Breast epithelium (tissue), 3 donors: ENCODE results near the gene GRIP1.

Source experiments
- POLR2AphosphoS5 ChIP-seq, 3 donors: sonication (generic); formaldehyde crosslinking; IDR thresholded peaks; one replicate each; pipeline ENCODE4 v1.6.1; 2017; ENCODE audit warnings: antibody characterized with exemption in 3 of 3
- TF ChIP-seq, protein P1 (sequence below), 3 donors: fragments of 450-650 bp; IDR thresholded peaks; one replicate each; pipeline ENCODE4 v1.5.1; 2016 to 2017; ENCODE audit warnings: antibody characterized with exemption in 3 of 3, mild to moderate bottlenecking in 3 of 3, moderate library complexity in 3 of 3

DNA sequence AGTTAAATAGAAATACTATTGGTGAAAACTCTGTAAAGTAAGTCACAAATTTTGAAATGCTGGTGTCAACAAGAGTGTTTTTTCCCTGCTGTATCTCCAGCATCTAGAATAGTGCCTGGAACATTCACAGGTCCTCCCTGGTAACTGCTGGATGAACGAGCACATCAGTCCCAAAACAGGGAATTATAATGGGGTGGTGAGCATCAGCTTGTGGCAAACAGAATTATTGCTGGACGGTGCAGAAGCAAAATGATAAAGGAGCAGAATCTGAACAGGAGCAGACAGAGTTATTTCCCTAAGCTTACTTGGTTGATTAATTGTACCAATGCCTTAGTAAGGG lies 129.9 kb downstream of the GRIP1 start:
- TF ChIP-seq, protein P1, sequence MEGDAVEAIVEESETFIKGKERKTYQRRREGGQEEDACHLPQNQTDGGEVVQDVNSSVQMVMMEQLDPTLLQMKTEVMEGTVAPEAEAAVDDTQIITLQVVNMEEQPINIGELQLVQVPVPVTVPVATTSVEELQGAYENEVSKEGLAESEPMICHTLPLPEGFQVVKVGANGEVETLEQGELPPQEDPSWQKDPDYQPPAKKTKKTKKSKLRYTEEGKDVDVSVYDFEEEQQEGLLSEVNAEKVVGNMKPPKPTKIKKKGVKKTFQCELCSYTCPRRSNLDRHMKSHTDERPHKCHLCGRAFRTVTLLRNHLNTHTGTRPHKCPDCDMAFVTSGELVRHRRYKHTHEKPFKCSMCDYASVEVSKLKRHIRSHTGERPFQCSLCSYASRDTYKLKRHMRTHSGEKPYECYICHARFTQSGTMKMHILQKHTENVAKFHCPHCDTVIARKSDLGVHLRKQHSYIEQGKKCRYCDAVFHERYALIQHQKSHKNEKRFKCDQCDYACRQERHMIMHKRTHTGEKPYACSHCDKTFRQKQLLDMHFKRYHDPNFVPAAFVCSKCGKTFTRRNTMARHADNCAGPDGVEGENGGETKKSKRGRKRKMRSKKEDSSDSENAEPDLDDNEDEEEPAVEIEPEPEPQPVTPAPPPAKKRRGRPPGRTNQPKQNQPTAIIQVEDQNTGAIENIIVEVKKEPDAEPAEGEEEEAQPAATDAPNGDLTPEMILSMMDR (IDR thresholded peaks at IDR 0.05): no peak
- TF ChIP-seq POLR2AphosphoS5 (IDR thresholded peaks at IDR 0.05): no peak
